PC-3 (cell line): Measurements from ENCODE around the gene HOXD3.

Experiments
- EZH2 ChIP-seq: fragments of 300-600 bp; sonication (generic); IDR thresholded peaks from one replicate; pipeline ENCODE4 v1.6.1; 2017; ENCODE audit warnings: antibody characterized with exemption, mild to moderate bottlenecking, low read length; ENCODE audit not compliant: unreplicated experiment
- EZH2phosphoT487 ChIP-seq: fragments of 300-600 bp; sonication (generic); IDR thresholded peaks from 2 replicates; pipeline ENCODE4 v1.6.1; 2018; ENCODE audit warnings: mild to moderate bottlenecking, antibody characterized with exemption, low read length, borderline replicate concordance
- TF ChIP-seq, protein P1 (sequence below): fragments of 300-600 bp; sonication (generic); conservative IDR thresholded peaks from 2 replicates; pipeline ENCODE4 v1.5.1; 2017; ENCODE audit warnings: antibody characterized with exemption, low read depth, mild to moderate bottlenecking, low read length

DNA sequence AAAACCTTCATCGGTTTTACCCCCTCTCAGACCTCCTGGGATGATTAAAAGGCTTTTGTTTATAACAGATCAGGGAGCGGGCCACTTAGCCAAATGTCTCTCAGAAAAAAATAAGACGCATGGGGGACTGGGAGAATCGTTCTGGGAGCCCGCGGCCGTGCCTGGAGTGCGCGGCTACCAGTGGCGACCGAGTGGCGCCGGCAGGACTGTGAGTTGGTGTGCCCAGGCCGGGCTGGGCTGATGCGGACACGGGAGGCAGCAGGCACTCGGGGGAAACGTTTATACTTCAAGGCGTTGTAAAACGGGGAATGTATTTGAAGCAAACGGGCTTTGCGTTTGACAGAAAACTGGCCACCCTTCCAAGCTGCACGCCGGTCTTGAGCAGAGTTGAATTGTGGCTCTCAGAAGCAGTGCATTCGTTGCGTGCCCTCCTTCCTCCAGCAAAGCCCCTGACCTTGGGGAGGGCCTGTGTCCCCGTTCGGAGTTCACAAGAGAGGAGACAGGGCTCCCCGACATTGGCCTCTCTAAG is 45.2 kb upstream of the HOXD3 start:
- TF ChIP-seq, protein P1, sequence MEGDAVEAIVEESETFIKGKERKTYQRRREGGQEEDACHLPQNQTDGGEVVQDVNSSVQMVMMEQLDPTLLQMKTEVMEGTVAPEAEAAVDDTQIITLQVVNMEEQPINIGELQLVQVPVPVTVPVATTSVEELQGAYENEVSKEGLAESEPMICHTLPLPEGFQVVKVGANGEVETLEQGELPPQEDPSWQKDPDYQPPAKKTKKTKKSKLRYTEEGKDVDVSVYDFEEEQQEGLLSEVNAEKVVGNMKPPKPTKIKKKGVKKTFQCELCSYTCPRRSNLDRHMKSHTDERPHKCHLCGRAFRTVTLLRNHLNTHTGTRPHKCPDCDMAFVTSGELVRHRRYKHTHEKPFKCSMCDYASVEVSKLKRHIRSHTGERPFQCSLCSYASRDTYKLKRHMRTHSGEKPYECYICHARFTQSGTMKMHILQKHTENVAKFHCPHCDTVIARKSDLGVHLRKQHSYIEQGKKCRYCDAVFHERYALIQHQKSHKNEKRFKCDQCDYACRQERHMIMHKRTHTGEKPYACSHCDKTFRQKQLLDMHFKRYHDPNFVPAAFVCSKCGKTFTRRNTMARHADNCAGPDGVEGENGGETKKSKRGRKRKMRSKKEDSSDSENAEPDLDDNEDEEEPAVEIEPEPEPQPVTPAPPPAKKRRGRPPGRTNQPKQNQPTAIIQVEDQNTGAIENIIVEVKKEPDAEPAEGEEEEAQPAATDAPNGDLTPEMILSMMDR, result no peak
- TF ChIP-seq EZH2phosphoT487 (no peak), EZH2 (no peak)
